SHP77 (cell line): ENCODE measurements around the gene CAPN7.

Experiments
- DNase-seq, 2 experiments: peaks; one replicate each; lab custom pipeline; 2025; lab: John Stamatoyannopoulos, UW

The CAPN7 gene

DNA sequence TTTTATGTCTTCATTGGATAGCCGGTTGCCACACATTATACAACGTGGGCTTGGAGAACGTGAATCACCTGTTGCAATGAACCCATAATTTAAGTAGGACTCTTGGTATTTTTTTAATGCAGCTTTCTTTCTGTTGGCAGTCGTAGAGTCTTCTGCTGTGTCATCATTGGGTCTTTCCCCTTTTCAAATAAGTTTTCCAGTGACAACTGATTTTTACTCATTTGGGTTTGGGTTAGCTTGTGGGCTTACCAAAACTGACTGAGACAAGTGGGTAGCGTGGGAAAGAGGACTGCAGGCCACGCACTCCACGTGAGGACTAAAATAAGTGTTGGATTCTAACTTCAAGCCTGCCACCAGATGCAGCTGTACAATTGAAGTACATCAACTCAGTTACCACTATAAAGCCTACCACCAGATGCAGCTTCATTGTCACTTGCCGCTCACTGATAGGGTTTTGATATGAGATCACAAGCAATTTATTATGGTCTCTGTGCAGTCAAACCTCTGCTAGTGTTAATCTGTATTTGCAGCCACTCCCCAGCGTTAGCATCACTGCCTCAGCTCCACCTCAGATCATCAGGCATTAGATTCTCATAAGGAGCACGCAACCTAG is 6.4 kb upstream of the CAPN7 start:
- DNase-seq = no peak

DNA sequence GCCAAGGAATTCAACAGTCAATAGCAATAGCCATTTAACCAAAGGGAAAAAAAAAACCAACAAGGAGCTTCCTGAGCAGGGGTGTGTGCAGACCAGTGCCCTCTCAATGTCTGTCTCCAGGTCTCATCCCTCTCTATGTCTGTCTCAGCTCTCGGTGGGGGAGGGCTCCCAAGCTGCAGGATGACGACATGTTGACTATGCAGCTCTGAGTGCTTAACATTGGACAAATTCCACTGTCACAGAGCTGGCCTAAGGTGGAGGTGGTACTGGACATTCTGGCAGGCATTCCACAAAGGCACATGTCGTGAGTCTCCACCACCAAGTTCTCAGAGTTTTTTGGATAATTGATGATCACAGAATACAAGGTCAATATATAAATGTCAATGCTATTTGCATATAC is 2.0 kb upstream of the CAPN7 start:
- DNase-seq = no peak

DNA sequence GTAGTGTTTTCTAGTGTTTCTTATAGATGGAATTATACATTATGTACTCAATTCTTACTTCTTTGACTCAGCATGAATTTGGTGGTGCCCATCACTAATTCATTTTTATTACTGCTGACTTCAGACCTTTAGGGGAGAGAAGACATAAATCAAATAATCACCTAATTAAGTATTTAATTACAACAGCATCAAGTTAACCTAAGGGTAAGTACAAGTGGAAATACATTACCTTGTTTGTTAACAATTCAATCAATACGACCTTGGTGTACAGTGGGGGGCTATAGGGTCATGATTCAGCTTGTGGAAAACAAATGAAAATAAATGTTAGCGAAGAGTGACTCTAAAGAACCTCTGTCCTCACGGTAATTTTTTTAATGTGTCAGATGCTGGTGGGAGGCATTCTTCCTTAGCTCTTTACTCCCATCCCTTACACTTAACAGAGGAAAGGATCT is 538 bp upstream of the CAPN7 start:
- DNase-seq = no peak

DNA sequence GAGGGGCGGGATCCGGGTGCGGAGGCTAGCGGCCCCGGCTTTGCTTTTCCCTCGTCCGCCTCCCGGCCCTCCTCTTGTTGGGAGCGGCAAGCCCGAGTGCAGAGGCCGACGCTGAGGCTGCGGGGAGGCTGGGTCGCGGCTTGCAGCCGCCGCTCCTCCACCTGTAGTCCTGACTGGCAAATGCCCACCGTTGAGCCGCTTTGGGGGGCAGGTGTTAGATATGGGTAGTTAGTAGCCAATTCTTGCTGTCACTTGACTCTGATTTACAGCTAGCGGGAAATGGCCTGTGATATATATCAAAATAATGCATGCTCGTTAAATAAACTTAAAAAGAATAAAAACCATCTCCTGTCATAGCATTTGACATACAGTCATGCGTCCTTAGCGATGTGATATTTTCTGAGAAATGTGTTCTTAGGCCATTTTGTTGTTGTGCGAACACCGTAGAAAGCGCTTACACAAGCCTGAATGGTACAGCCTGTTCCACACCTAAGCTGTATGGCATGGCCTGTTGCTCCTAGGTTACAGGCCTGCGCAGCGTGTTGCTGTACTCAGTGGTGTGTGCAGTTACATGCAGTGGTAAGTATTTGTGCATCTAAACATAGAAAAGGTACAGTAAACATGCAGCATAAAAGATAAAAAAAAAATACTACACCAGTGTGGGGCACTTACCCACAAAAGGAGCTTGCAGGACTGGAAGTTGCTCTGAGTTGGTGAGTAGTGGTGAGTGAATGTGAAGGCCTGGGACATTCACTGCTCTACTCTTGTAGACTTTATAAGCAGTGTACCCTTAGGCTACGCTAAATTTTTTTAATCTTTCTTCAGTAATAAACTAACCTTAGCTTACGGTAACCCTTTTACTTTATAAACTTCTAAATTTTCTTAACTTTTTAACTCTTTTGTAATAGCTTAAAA is 873 bp downstream of the CAPN7 start:
- DNase-seq = no peak

DNA sequence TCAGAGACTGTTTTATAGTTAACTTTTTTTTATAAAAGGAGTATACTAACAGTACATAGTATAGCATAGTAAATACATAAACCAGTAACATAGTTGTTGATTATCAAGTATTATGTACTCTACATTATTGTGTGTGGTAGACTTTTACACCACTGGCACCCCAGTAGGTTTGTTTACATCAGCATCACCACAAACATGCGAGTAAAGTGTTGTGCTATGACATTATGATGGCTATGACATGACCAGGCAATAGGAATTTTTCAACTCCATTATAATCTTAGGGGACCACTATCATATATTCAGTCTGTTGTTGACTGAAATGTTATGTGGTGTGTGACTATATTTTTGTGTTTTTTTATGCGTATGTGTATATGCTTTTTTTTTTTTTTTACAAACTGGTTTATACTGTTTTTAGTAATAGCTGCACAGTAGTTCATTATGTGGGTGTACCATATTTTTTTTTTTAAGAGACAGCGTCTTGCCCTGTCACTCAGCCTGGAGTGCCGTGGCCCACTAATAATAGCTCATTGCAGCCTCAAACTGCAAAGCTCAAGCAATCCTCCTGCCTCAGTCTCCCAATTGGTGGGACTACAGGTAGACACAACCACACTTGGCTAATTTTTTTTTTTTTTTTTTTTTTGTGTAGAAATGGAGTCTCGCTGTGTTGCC is 1.9 kb downstream of the CAPN7 start:
- no peak for DNase-seq

DNA sequence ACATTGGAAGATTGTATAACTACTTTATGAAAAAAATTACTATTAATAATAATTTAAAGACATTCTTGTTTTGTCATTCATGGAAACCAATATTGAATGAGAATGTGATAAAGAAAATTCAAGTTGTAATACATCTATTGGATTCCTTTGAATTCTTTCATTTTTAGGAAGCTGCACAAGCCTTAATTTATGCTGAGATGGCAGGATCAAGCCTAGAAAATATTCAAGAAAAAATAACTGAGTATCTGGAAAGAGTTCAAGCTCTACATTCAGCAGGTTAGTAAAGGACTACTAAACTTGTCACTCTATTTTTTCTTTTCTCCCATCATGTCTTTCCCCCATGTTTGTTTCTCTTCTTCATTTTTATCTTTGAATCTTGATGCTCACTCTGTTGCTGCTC is 5.9 kb downstream of the CAPN7 start:
- DNase-seq = no peak

DNA sequence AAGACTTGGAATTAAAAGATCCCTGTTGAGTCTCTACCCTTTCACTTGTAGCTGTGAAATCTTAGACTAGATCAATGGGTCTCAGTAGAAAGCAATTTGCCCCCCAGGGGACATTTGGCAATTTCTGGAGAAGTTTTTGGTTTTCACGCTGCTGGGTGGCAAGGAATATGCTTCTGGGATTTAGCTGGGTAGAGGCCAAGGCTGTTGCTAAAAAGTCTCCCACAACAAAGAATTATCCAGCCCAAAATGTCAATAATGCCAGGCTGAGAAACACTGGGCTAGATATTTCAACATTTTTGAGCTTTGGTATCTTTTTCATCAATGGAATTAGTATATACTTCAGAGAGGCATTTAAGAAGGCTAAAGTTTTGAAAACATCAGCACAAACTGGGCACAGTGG is 8.7 kb downstream of the CAPN7 start:
- DNase-seq = no peak

DNA sequence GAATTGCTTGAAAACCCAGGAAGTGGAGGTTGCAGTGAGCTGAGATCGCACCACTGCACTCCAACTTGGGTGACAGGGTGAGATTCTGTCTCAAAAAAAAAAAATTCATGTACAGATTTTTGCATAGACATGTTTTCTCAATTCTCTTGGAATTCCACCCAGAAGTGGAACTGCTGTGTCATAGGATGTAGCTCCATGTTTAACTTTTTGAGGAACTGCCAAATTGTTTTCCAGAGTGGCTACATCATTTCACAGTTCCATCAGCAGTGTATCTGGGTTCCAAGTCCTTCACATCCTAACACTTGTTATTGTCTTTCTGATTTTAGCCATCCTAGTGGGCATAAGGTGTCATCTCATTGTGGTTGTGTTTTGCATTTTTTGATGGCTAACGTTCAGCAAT is 9.9 kb downstream of the CAPN7 start:
- DNase-seq = no peak

DNA sequence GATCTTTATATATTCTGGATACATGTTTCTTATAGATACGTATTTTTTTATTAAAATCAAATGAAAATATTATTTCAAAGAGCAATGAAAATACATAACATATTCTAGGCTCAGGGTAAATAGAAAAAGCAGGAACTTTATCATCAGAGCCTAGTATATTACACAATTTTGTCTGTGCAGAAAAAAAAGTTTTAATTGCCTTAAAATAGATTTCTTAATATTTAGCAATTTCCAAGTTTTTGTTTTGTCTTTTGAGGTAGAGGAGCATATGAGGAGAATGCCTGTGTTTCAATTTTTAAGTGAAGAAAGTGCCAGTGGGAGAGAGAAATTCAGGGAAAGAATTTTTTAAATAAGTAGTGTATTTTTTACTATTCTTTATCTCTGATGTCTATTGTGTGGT is 10.5 kb downstream of the CAPN7 start:
- DNase-seq = no peak

DNA sequence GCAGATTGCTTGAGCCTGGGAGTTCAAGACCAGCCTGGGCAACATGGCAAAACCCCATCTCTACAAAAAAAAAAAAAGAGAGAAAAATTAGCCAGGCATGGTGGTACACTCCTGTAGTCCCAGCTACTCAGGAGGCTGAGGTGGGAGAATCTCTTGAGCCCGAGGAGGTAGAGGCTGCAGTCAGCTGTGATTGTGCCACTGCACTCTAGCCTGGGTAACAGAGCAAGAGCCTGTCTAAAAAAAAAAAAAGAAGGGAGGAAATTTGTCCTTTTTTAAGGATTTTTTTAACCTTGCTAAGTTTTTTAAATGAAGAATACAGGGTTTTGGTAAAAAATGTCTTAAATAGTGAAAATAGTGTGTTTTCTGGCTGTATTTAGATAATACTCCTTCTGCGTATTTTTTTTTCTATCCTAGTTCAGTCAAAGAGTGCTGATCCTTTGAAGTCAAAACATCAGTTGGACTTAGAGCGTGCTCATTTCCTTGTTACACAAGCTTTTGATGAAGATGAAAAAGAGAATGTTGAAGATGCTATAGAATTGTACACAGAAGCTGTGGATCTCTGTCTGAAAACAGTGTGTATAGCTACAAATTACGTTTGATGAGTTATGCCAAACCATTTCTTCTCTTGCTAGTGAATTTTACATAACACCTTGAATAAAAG is 11.1 kb downstream of the CAPN7 start:
- no peak for DNase-seq

DNA sequence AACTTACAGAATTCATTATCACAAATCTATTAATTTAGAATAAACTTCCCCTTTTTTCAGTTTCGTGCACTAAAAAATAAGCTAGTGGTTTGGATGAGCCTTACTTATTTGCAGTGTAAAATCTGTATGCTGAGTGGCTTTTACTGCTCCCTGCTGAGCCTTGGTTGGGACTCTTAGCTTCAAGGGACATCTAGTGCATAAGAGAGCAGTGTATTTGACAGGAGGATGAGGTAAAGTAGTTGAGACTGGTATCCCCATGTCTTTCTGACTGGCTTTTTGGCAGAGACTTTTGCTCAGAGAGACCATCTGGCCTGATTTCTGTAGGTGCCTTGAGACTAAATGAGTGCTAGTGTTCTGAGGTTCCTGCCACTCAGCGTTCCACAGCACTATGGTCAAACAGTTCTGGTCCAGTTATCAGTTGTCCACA is 11.8 kb downstream of the CAPN7 start:
- no peak for DNase-seq

DNA sequence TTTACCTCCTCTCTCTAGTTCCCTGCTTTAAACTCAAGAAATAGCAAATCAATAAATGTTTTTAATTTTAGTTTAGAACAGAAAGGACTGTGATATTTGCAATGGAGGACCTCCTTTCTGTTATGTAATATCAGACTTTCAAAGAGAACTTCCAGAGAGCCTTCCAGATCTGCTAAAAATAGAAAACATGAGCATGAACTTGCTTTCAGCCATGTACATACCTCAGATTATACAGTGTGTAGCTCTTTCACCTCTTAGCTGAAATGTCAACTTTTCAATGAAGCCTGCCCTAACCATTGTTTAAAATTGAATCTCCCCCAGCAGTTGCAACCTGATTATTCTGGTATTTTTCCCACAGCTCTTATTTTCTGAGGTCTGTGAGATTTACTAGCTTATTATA is 12.6 kb downstream of the CAPN7 start:
- no peak for DNase-seq

DNA sequence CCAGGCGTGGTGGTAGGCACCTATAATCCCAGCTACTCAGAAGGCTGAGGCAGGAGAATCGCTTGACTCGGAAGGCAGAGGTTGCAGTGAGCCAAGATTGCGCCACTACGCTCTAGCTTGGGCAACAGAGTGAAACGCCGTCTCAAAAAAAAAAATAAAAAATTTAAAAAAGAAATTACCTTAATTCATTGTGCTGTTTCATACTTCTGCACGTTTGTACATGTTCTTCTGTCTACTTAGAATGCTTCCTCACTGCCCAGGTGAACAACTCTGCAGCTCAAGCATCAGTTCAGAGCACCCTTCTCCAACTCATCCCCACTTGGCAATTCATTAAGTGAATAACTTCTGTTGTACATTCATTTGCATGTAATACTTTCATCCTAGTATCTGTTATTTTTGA is 14.0 kb downstream of the CAPN7 start:
- no peak for DNase-seq

DNA sequence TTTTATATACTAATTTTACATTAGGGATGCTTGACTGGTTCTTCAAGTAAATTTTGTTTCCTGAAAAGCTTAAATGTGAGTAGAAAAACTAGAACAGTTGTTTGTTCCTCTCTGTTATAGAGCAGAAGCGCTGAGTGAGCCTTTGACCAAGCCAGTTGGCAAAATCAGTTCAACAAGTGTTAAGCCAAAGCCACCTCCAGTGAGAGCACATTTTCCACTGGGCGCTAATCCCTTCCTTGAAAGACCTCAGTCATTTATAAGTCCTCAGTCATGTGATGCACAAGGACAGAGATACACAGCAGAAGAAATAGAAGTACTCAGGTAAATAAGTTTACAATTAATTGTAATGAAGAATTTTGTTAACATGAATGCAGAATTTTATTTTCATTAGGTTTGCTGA is 14.6 kb downstream of the CAPN7 start:
- DNase-seq = no peak

DNA sequence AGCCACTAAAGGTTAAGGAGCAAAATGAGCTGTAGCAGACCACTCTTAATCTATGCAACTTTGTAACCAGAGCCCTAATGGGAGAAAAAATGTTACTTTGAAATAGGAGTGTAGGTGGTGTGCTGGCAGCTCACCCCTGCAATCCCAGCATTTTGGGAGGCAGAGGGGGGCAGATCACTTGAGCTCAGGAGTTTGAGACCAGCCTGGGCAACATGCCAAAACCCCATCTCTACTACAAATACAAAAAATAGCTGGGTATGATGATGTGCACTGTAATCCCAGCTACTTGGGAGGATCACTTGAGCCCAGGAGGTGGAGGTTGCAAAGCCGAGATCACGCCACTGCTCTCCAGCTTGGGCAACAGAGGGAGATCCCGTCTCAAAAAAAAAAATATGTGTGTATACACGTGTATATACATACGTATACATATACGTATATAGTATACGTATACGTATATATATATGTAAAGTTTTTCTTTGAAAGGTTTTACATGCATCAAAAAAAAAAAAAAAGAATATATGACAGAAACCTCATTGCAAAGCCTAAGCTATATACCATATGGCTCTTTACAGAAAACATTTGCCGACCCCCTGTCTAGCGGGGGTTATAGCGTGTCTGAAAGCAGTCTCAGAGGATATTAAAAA is 15.7 kb downstream of the CAPN7 start:
- no peak for DNase-seq

DNA sequence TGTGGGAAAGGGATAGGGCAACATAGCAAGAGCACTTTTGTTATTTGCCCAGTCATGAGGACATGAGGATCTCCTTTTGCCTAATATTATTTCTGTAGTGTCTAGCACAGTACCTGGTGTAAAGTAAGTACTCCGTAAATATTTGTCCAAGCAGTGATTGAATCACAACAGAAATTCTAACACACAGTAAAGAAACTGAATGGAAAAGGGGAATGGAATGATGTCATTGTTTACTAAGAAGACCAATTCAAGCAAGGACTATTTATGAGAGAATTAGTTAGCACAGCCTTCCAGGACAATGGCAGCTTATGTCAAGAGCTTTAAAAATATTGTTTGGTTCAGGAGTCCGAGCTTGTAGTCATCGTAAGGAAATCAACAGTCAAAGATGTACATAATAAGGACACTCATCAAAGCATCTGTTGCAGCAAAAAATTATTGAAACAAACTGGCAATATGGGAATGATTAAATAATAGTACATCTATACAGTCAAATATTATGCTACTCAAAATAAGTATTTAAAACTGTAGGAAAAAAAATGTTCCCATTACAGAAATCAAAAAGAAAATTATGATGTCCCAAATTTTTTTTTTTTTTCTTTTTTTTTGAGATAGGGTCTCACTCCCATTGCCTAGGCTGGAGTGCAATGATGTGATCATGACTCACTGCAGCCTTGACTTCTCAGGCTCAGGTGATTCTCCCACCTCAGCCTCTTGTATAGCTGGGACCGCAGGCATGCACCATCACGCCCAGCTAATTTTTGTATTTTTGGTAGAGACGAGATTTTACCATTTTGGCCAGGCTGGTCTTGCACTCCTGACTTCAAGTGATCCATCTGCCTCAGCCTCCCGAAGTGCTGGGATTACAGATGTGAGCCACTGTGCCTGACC is 17.9 kb downstream of the CAPN7 start:
- DNase-seq = peak; percentile 7 to 32

DNA sequence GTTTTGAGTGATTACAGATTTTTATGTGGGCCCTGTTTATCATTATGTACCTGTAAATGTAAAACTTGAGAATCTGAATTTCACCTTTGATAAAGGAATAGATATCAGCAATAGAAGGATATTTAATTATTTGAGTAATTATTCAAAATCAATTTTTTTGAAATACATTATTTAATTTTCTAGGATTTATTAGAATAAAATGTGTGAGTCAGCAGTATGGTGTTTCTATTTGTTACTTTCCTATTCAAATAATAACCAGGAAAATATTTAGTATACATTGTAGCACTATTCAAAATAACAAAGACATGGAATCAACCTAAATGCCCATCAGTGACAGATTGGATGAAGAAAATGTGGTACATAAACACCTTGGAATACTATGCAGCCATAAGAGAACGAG is 22.1 kb downstream of the CAPN7 start:
- no peak for DNase-seq

DNA sequence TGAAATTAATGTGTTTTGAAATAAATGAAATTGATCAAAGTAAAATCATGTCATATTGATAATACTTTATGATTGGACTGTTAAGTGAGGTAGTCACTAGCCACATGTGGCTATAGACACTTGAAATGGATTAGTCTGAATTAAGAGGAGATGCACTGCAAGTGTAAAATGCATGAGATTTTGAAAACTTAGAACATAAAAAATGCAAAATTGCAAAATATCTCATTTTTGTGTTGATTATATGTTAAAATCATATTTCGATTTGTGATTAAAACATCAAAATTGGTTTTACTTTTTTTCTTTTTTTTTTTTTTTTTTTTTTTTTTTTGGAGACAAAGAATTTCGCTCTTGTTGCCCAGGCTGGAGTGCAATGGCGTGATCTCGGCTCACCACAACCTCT is 23.2 kb downstream of the CAPN7 start:
- DNase-seq = no peak

DNA sequence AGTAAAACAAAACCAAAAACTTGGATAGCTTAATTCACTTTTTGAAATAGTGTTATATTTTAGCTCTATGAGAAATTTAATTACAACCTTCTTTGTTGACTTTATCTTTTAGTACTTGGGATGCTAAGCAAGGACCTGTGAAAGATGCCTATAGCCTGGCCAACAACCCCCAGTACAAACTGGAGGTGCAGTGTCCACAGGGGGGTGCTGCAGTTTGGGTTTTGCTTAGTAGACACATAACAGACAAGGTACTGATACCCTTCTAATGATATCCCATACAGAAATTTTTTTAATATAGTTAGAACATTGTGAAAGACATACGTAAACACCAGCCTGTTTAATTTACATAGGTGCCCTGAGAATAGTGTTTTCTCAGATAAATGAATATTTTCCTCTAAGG is 35.3 kb downstream of the CAPN7 start:
- DNase-seq = peak; percentile 1 to 20

DNA sequence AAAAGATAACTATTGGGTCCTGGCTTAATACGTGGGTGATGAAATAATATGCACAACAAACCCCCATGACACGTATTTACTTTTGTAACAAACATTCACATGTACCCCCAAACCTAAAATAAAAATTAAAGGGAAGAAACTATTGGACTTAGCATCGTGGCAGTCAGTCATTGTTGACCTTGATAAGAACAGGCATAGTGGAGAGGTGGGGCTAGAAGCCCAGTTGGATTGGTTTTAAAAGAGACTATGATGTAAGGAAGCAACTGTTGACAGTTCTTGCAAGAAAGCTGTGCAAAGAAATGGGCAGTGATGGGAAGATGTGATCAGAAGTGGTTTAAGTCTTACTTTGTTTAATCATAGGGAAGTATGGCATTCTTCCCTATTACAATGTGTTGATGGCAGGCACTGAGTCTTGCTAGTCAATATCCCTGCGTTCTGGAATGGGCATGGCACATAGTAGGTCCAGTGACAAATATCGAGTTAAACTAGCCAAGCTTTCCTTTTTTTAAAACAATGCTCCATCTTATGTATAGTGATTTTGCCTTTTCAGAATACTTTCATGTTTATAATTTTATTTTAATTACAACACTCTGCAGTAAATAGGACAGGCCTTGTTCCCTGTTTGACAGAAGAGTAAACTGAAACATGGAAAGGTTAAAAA is 37.9 kb downstream of the CAPN7 start:
- DNase-seq = no peak
